Kidney (tissue), 14 donors: ENCODE measurements around the gene GIMAP6. TPM values are rescaled to one million over a fixed set of nuclear protein-coding genes. Genes with fewer than 3 reads are reported as not detected.

ENCODE experiments used
- DNase-seq, 5 donors: peaks; one replicate each; pipeline ENCODE4 v3.0.0-alpha.2; 2013 to 2020
- FAIRE-seq: peaks from 2 replicates; lab custom pipeline; 2012; peaks lifted over from hg19 to GRCh38; lab: Jason Lieb, UNC
- H3K27ac ChIP-seq, 2 donors: one replicate each; pipeline ENCODE4 v1.7.0; 2013; ENCODE audit warnings: low read depth in 2 of 2, low read length in 2 of 2, inconsistent platforms in 1 of 2
- H3K27me3 ChIP-seq: one replicate; pipeline ENCODE4 v1.7.1; 2013; ENCODE audit warnings: low read length, inconsistent platforms; ENCODE audit not compliant: control insufficient read depth, insufficient read depth
- H3K36me3 ChIP-seq, 3 donors: one replicate each; pipeline versions ENCODE4 v1.7.0 to v1.7.1; 2013; ENCODE audit warnings: low read length in 3 of 3, control low read depth in 1 of 3, inconsistent platforms in 1 of 3; ENCODE audit not compliant: insufficient read depth in 3 of 3, control insufficient read depth in 2 of 3
- H3K4me1 ChIP-seq, 3 donors: one replicate each; pipeline versions ENCODE4 v1.7.0 to v1.7.1; 2013; ENCODE audit warnings: low read length in 3 of 3, inconsistent platforms in 1 of 3, low read depth in 1 of 3; ENCODE audit not compliant: control insufficient read depth in 2 of 3, insufficient read depth in 2 of 3
- H3K4me3 ChIP-seq, 3 donors: one replicate each; pipeline versions ENCODE4 v1.7.0 to v1.8.1; 2013; ENCODE audit warnings: low read length in 3 of 3, control low read depth in 1 of 3, inconsistent platforms in 1 of 3
- H3K9ac ChIP-seq, 3 donors: one replicate each; pipeline versions ENCODE4 v1.7.0 to v1.7.1; 2013; ENCODE audit warnings: low read length in 3 of 3, control low read depth in 1 of 3, inconsistent platforms in 1 of 3
- H3K9me3 ChIP-seq, 3 donors: one replicate each; pipeline versions ENCODE4 v1.7.0 to v1.7.1; 2013; ENCODE audit warnings: low read length in 3 of 3, control low read depth in 1 of 3, inconsistent platforms in 1 of 3; ENCODE audit not compliant: control insufficient read depth in 2 of 3, insufficient read depth in 1 of 3
- CTCF ChIP-seq: IDR thresholded peaks from 3 replicates; pipeline ENCODE4 v1.5.1; 2012; ENCODE audit warnings: mild to moderate bottlenecking, moderate library complexity, borderline replicate concordance; ENCODE audit not compliant: insufficient read depth; ENCODE audit errors: extremely low read depth
- intact Hi-C: fragments of 100-400 bp; cut with DNase I; formaldehyde crosslinking; loops from one replicate; pipeline ENCODE4 v1.11.1; 2022
- polyA plus RNA-seq: library from polyadenylated mRNA; stranded (reverse); fragments of 350-450 nt; fragmentation: Illumina TruSeq; extraction: RNeasy Lipid Tissue Mini Kit (QIAGEN cat#74804); gene quantifications from one replicate; pipeline ENCODE4 v1.2.3, GENCODE V29; 2014; ENCODE audit warnings: low read depth, low replicate concordance; ENCODE audit not compliant: insufficient read depth
- total RNA-seq: library from RNA; stranded (reverse); fragmentation: NEBNext Ultra II Directional; extraction: Animal tissue kit (Norgen Biotek cat#: 25700); gene quantifications from one replicate; pipeline ENCODE4 v1.2.1, GENCODE V29; 2021
- donor health status: control.
- donor health status: control.
- donor health status: control.
- donor health status: control.
- donor health status: control.
- donor health status: DM: yes; HTN: yes; CAD: no.
- donor health status: Normal renal cell carcinoma (clear cell type).

GIMAP6 gene
- total and polyA plus RNA-seq, 2 donors from 2014 or later = 14.3 to 48.7 TPM

GRCh38 chr7:150641854-150642253 is 9.7 kb upstream of the GIMAP6 start:
- Histone ChIP-seq H3K27ac (no peak overlapping the region), H3K27me3 (no peaks in the 10 kb centered on the region), H3K36me3 (no peaks in the 10 kb centered on the region), H3K4me3 (no peak overlapping the region), H3K9me3 (peaks cover 0 to 10% (median 0%) of the 10 kb centered on the region in 3 donors), H3K9ac (no peak overlapping the region), H3K4me1 (no peaks in the 10 kb centered on the region)
- DNase-seq = no peak
- no peak for TF ChIP-seq CTCF
- intact Hi-C loops = no loop called here
- no peak for FAIRE-seq

GRCh38 chr7:150633926-150634325 is 1.7 kb upstream of the GIMAP6 start:
- FAIRE-seq (no peak), DNase-seq (no peak)
- H3K9me3 ChIP-seq = peaks cover 0 to 9% (median 0%) of the 10 kb centered on the region in 3 donors
- TF ChIP-seq CTCF = no peak
- no peak overlapping the region for H3K27ac ChIP-seq
- no peaks in the 10 kb centered on the region for H3K36me3 ChIP-seq
- no peak overlapping the region for H3K4me3 ChIP-seq
- peaks cover 0 to 5% (median 0%) of the 10 kb centered on the region in 3 donors for H3K4me1 ChIP-seq
- H3K9ac ChIP-seq = no peak overlapping the region
- intact Hi-C loops = no loop called here
- H3K27me3 ChIP-seq = no peaks in the 10 kb centered on the region

DNA sequence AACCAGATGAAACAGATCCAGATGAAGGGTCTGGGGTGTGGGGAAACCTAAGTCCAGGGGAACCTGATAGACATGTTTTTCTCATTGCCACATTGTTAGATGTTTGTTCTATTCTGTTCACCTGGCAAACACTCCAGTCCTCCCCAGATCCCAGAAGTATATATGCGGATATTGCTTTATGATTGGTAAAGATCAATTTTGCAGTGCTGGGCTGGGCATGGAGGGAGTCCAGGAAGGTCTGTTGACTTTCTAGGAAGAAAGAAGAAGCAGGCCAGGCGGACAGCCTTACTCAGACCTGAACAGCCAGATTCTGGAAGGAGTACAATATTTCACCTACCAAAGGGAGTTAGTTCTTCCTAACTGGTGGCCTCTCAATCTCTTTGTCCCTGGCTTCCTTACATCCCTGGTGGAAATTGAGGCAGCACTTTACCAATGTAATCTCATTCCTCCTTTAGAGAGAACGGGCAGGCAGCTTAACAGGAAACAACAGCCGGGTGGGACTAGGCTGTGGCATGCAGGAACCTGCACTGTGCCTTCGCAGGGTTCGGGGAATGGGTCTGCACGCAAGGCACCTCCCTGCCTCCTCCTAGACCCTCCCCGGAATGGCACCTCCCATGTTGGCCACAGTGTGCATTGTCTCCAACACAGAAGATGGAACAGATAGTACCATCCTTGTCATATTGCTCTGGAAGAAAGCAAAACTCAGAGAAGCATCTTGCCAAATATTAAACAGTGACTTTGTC is 930 bp downstream of the GIMAP6 start:
- FAIRE-seq (no peak), DNase-seq (peak in 1 of 5 donors; percentile 80)
- Histone ChIP-seq H3K27ac (peak overlapping the region; percentile 82 to 86), H3K9me3 (no peaks in the 10 kb centered on the region), H3K36me3 (peaks cover 0 to 2% (median 0%) of the 10 kb centered on the region in 3 donors), H3K9ac (peak overlapping the region in 2 of 3 donors; percentile 39 to 53), H3K4me1 (peaks cover 0 to 7% (median 0%) of the 10 kb centered on the region in 3 donors), H3K27me3 (no peaks in the 10 kb centered on the region), H3K4me3 (peak overlapping the region; percentile 23 to 71 (median 49))
- no peak for TF ChIP-seq CTCF
- intact Hi-C loops = no loop called here
